Liver (tissue), 9 donors: ENCODE data around the gene ZNF664. TPM values are rescaled to one million over a fixed set of nuclear protein-coding genes. Genes with fewer than 3 reads are reported as not detected.

Source experiments
- DNase-seq: peaks from one replicate; pipeline ENCODE4 v3.0.0-alpha.2; 2017; ENCODE audit warnings: low spot score
- H3K27ac ChIP-seq, 2 donors: one replicate each; pipeline ENCODE4 v1.7.0; 2013; ENCODE audit warnings: inconsistent platforms in 2 of 2, low read length in 2 of 2, control low read depth in 1 of 2, low read depth in 1 of 2, mild to moderate bottlenecking in 1 of 2
- H3K27me3 ChIP-seq, 4 donors: one replicate each; pipeline versions ENCODE4 v1.6.1 to v1.7.0; 2013; ENCODE audit warnings: low read length in 3 of 4, inconsistent platforms in 1 of 4, mild to moderate bottlenecking in 1 of 4, moderate library complexity in 1 of 4; ENCODE audit not compliant: control insufficient read depth in 4 of 4, insufficient read depth in 4 of 4
- H3K36me3 ChIP-seq, 4 donors: one replicate each; pipeline versions ENCODE4 v1.6.1 to v1.7.0; 2013; ENCODE audit warnings: low read length in 3 of 4, mild to moderate bottlenecking in 3 of 4, low read depth in 1 of 4, moderate library complexity in 1 of 4; ENCODE audit not compliant: control insufficient read depth in 4 of 4, insufficient read depth in 3 of 4
- H3K4me1 ChIP-seq, 4 donors: one replicate each; pipeline versions ENCODE4 v1.6.1 to v1.7.0; 2013; ENCODE audit warnings: low read length in 3 of 4, mild to moderate bottlenecking in 3 of 4, moderate library complexity in 1 of 4; ENCODE audit not compliant: control insufficient read depth in 4 of 4, insufficient read depth in 4 of 4
- H3K4me3 ChIP-seq, 3 donors: one replicate each; pipeline versions ENCODE4 v1.6.1 to v1.7.0; 2013; ENCODE audit warnings: low read length in 3 of 3, control low read depth in 1 of 3, low read depth in 1 of 3, mild to moderate bottlenecking in 1 of 3
- H3K9ac ChIP-seq, 2 donors: one replicate each; pipeline ENCODE4 v1.7.0; 2013; ENCODE audit warnings: low read length in 2 of 2, mild to moderate bottlenecking in 2 of 2, moderate library complexity in 2 of 2, control low read depth in 1 of 2, low read depth in 1 of 2
- H3K9me3 ChIP-seq, 4 donors: one replicate each; pipeline versions ENCODE4 v1.6.1 to v1.7.0; 2013; ENCODE audit warnings: low read length in 3 of 4; ENCODE audit not compliant: control insufficient read depth in 4 of 4
- ATF3 ChIP-seq: IDR thresholded peaks from 2 replicates; pipeline ENCODE4 v1.6.1; 2016; ENCODE audit warnings: antibody characterized with exemption
- EGR1 ChIP-seq, 2 donors: IDR thresholded peaks; 2 replicates each; pipeline ENCODE4 v1.6.1; 2016 to 2018; ENCODE audit warnings: antibody characterized with exemption in 2 of 2, low read depth in 2 of 2
- FOXA1 ChIP-seq: IDR thresholded peaks from 2 replicates; pipeline ENCODE4 v1.6.1; 2016; ENCODE audit warnings: antibody characterized with exemption
- FOXA2 ChIP-seq: IDR thresholded peaks from 2 replicates; pipeline ENCODE4 v1.6.1; 2016; ENCODE audit warnings: antibody characterized with exemption
- GABPA ChIP-seq, 2 donors: IDR thresholded peaks in 1 of 2; conservative IDR thresholded peaks in 1 of 2; 2 replicates each; pipeline ENCODE4 v1.6.1; 2016; ENCODE audit warnings: antibody characterized with exemption in 2 of 2, mild to moderate bottlenecking in 1 of 2, moderate library complexity in 1 of 2
- HNF4A ChIP-seq, 2 donors: conservative IDR thresholded peaks; 2 replicates each; pipeline ENCODE4 v1.6.1; 2016; ENCODE audit warnings: antibody characterized with exemption in 2 of 2, mild to moderate bottlenecking in 2 of 2
- HNF4G ChIP-seq: IDR thresholded peaks from 2 replicates; pipeline ENCODE4 v1.6.1; 2016; ENCODE audit warnings: antibody characterized with exemption
- JUND ChIP-seq, 2 donors: IDR thresholded peaks; 2 replicates each; pipeline ENCODE4 v1.6.1; 2016; ENCODE audit warnings: antibody characterized with exemption in 2 of 2
- NR2F2 ChIP-seq: IDR thresholded peaks from 2 replicates; pipeline ENCODE4 v1.6.1; 2016; ENCODE audit warnings: antibody characterized with exemption
- RAD21 ChIP-seq, 2 donors: IDR thresholded peaks; 2 replicates each; pipeline ENCODE4 v1.6.1; 2016; ENCODE audit warnings: antibody characterized with exemption in 2 of 2, mild to moderate bottlenecking in 2 of 2
- RXRA ChIP-seq, 2 donors: IDR thresholded peaks; 2 replicates each; pipeline ENCODE4 v1.6.1; 2017 to 2018; ENCODE audit warnings: antibody characterized with exemption in 2 of 2, mild to moderate bottlenecking in 1 of 2
- SP1 ChIP-seq: IDR thresholded peaks from 2 replicates; pipeline ENCODE4 v1.6.1; 2018; ENCODE audit warnings: antibody characterized with exemption, mild to moderate bottlenecking
- TAF1 ChIP-seq: conservative IDR thresholded peaks from 2 replicates; pipeline ENCODE4 v1.6.1; 2016; ENCODE audit warnings: antibody characterized with exemption, mild to moderate bottlenecking
- YY1 ChIP-seq: IDR thresholded peaks from 2 replicates; pipeline ENCODE4 v1.6.1; 2016; ENCODE audit warnings: antibody characterized with exemption, mild to moderate bottlenecking
- WGBS: extraction: QIAGEN DNeasy Blood & Tissue Kit; methylation state at CpG from one replicate; pipeline ENCODE4 v1.1.7; 2013; 5-methylcytosine and 5-hydroxymethylcytosine counted together
- polyA plus RNA-seq, 2 donors: library from polyadenylated mRNA; stranded (reverse) in 1 of 2; unstranded in 1 of 2; fragments of 200-250 nt in 1 of 2; fragments of >200 nt in 1 of 2; fragmentation: Nextera tagmentation in 1 of 2; extraction: Ambion mirVana in 1 of 2; gene quantifications; one replicate each; pipeline versions ENCODE4 v1.2.1 to v1.2.3, GENCODE V29; 2013 to 2015
- total RNA-seq, 2 donors: library from RNA; depleted of rRNA; stranded (reverse); fragments of >200 nt; gene quantifications; one replicate each; pipeline ENCODE4 v1.2.3, GENCODE V29; 2014
- TF ChIP-seq, protein P1 (sequence below): IDR thresholded peaks from 2 replicates; pipeline ENCODE4 v1.6.1; 2016; ENCODE audit warnings: antibody characterized with exemption, mild to moderate bottlenecking
- TF ChIP-seq, protein P2 (sequence below): fragments of 150-350 bp; IDR thresholded peaks from 2 replicates; pipeline ENCODE4 v1.5.1; 2017; ENCODE audit warnings: improper control_type of control experiment, low read depth, low read length; ENCODE audit not compliant: missing input control
- TF ChIP-seq, protein P3 (sequence below): IDR thresholded peaks from 2 replicates; pipeline ENCODE4 v1.6.1; 2016; ENCODE audit warnings: antibody characterized with exemption
- TF ChIP-seq, protein P4 (sequence below): IDR thresholded peaks from 2 replicates; pipeline ENCODE4 v1.6.1; 2016; ENCODE audit warnings: antibody characterized with exemption
- donor health status: healthy.
- donor health status: healthy.
- donor health status: healthy.
- donor health status: healthy.
- donor health status: healthy.

ZNF664 gene
- total and polyA plus RNA-seq, 4 donors = 7.2 to 40.3 (median 29.6) TPM

GRCh38 chr12:124040737-124041136 is 67.7 kb downstream of the ZNF664 start:
- no peak for DNase-seq
- H3K27ac ChIP-seq = no peak overlapping the region
- no peaks in the 10 kb centered on the region for H3K4me1 ChIP-seq
- H3K27me3 ChIP-seq = no peaks in the 10 kb centered on the region
- H3K4me3 ChIP-seq = no peak overlapping the region
- no peaks in the 10 kb centered on the region for H3K36me3 ChIP-seq
- H3K9ac ChIP-seq = no peak overlapping the region
- TF ChIP-seq SP1 (no peak), RXRA (IDR thresholded peaks at IDR 0.05) (no peak), FOXA2 (no peak), HNF4G (no peak), RAD21 (IDR thresholded peaks at IDR 0.05) (no peak), GABPA (IDR thresholded peaks at IDR 0.05 in 1 of 2, conservative IDR thresholded peaks at IDR 0.05 in 1 of 2) (no peak), YY1 (no peak), EGR1 (IDR thresholded peaks at IDR 0.05; ENCODE audit: low read depth in 2 of 2) (no peak), TAF1 (no peak), FOXA1 (no peak), NR2F2 (no peak), ATF3 (no peak), HNF4A (conservative IDR thresholded peaks at IDR 0.05) (no peak), JUND (IDR thresholded peaks at IDR 0.05) (no peak)
- TF ChIP-seq, protein P1, sequence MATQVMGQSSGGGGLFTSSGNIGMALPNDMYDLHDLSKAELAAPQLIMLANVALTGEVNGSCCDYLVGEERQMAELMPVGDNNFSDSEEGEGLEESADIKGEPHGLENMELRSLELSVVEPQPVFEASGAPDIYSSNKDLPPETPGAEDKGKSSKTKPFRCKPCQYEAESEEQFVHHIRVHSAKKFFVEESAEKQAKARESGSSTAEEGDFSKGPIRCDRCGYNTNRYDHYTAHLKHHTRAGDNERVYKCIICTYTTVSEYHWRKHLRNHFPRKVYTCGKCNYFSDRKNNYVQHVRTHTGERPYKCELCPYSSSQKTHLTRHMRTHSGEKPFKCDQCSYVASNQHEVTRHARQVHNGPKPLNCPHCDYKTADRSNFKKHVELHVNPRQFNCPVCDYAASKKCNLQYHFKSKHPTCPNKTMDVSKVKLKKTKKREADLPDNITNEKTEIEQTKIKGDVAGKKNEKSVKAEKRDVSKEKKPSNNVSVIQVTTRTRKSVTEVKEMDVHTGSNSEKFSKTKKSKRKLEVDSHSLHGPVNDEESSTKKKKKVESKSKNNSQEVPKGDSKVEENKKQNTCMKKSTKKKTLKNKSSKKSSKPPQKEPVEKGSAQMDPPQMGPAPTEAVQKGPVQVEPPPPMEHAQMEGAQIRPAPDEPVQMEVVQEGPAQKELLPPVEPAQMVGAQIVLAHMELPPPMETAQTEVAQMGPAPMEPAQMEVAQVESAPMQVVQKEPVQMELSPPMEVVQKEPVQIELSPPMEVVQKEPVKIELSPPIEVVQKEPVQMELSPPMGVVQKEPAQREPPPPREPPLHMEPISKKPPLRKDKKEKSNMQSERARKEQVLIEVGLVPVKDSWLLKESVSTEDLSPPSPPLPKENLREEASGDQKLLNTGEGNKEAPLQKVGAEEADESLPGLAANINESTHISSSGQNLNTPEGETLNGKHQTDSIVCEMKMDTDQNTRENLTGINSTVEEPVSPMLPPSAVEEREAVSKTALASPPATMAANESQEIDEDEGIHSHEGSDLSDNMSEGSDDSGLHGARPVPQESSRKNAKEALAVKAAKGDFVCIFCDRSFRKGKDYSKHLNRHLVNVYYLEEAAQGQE = no peak
- TF ChIP-seq, protein P2, sequence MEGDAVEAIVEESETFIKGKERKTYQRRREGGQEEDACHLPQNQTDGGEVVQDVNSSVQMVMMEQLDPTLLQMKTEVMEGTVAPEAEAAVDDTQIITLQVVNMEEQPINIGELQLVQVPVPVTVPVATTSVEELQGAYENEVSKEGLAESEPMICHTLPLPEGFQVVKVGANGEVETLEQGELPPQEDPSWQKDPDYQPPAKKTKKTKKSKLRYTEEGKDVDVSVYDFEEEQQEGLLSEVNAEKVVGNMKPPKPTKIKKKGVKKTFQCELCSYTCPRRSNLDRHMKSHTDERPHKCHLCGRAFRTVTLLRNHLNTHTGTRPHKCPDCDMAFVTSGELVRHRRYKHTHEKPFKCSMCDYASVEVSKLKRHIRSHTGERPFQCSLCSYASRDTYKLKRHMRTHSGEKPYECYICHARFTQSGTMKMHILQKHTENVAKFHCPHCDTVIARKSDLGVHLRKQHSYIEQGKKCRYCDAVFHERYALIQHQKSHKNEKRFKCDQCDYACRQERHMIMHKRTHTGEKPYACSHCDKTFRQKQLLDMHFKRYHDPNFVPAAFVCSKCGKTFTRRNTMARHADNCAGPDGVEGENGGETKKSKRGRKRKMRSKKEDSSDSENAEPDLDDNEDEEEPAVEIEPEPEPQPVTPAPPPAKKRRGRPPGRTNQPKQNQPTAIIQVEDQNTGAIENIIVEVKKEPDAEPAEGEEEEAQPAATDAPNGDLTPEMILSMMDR = no peak
- TF ChIP-seq, protein P3, sequence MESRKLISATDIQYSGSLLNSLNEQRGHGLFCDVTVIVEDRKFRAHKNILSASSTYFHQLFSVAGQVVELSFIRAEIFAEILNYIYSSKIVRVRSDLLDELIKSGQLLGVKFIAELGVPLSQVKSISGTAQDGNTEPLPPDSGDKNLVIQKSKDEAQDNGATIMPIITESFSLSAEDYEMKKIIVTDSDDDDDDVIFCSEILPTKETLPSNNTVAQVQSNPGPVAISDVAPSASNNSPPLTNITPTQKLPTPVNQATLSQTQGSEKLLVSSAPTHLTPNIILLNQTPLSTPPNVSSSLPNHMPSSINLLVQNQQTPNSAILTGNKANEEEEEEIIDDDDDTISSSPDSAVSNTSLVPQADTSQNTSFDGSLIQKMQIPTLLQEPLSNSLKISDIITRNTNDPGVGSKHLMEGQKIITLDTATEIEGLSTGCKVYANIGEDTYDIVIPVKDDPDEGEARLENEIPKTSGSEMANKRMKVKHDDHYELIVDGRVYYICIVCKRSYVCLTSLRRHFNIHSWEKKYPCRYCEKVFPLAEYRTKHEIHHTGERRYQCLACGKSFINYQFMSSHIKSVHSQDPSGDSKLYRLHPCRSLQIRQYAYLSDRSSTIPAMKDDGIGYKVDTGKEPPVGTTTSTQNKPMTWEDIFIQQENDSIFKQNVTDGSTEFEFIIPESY = no peak
- TF ChIP-seq, protein P4, sequence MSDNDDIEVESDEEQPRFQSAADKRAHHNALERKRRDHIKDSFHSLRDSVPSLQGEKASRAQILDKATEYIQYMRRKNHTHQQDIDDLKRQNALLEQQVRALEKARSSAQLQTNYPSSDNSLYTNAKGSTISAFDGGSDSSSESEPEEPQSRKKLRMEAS = no peak
- no peaks in the 10 kb centered on the region for H3K9me3 ChIP-seq
- WGBS = 92% methylated on average over 2 of the region's 2 CpGs
